Measurements from ENCODE around the gene NXN.

- TF ChIP-seq, protein P1, sequence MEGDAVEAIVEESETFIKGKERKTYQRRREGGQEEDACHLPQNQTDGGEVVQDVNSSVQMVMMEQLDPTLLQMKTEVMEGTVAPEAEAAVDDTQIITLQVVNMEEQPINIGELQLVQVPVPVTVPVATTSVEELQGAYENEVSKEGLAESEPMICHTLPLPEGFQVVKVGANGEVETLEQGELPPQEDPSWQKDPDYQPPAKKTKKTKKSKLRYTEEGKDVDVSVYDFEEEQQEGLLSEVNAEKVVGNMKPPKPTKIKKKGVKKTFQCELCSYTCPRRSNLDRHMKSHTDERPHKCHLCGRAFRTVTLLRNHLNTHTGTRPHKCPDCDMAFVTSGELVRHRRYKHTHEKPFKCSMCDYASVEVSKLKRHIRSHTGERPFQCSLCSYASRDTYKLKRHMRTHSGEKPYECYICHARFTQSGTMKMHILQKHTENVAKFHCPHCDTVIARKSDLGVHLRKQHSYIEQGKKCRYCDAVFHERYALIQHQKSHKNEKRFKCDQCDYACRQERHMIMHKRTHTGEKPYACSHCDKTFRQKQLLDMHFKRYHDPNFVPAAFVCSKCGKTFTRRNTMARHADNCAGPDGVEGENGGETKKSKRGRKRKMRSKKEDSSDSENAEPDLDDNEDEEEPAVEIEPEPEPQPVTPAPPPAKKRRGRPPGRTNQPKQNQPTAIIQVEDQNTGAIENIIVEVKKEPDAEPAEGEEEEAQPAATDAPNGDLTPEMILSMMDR (IDR thresholded peaks at IDR 0.05), result no peak
- TF ChIP-seq ZFX (IDR thresholded peaks at IDR 0.05; ENCODE audit: borderline replicate concordance), result no peak
Observed at GRCh38 chr17:806346-806745, 173.2 kb downstream of the NXN start.
